Hair follicle dermal papilla cell (primary cell): ENCODE results near the gene PCTP. TPM values are rescaled to one million over a fixed set of nuclear protein-coding genes. Genes with fewer than 3 reads are reported as not detected.

ENCODE experiments used
- total RNA-seq: library from RNA; depleted of rRNA; stranded (reverse); fragments of >200 nt; gene quantifications from 2 replicates; pipeline ENCODE4 v1.2.3, GENCODE V29; 2012

The PCTP gene
- total RNA-seq = 13.8 and 16.1 TPM in 2 replicates

GRCh38 chr17:55750750-55751657, at the start of gene PCTP:
PCTP (plus strand) TSS chr17:55751051; CDS start chr17:55751104, 53 bp downstream.

GRCh38 chr17:55722742-55723487, 27.9 kb upstream of the PCTP start, which contains the start of gene TMEM100:
TMEM100 (minus strand) TSS chr17:55722864; CDS start chr17:55721070, 1,794 bp downstream.

Other genes starting within 250 kb of the PCTP start
- gene SMIM36, start 239.6 kb upstream of the PCTP start, total RNA-seq = not detected in 2 replicates
- 1.3 and 2.3 TPM in 2 replicates for gene TMEM100, start 28.2 kb upstream of the PCTP start, total RNA-seq